Mucosa of stomach (tissue), 1 donor: Measurements from ENCODE around the gene ZCCHC14.
A peak's percentile ranks its signal among the peaks of the same experiment; 100 is the strongest.
"Not testable (repeated sequence)": the region's sequence is repeated elsewhere in the genome, so short reads cannot be mapped to it uniquely, and the experiment has no call there.

Experiments
- H3K27me3 ChIP-seq: one replicate; pipeline ENCODE4 v1.7.0; 2013; ENCODE audit warnings: mild to moderate bottlenecking, low read length; ENCODE audit not compliant: control insufficient read depth, insufficient read depth
- H3K36me3 ChIP-seq: one replicate; pipeline ENCODE4 v1.7.0; 2013; ENCODE audit warnings: low read length; ENCODE audit not compliant: control insufficient read depth, insufficient read depth
- H3K4me1 ChIP-seq: one replicate; pipeline ENCODE4 v1.7.0; 2013; ENCODE audit warnings: mild to moderate bottlenecking, low read length; ENCODE audit not compliant: control insufficient read depth, insufficient read depth
- H3K4me3 ChIP-seq: one replicate; pipeline ENCODE4 v1.7.0; 2013; ENCODE audit warnings: low read length
- H3K9ac ChIP-seq: one replicate; pipeline ENCODE4 v1.7.0; 2013; ENCODE audit warnings: mild to moderate bottlenecking, low read length, moderate library complexity
- H3K9me3 ChIP-seq: one replicate; pipeline ENCODE4 v1.7.0; 2013; ENCODE audit warnings: mild to moderate bottlenecking, low read length, moderate library complexity; ENCODE audit not compliant: control insufficient read depth
- donor health status: Pancreatic carcinoma.

ZCCHC14 gene

DNA sequence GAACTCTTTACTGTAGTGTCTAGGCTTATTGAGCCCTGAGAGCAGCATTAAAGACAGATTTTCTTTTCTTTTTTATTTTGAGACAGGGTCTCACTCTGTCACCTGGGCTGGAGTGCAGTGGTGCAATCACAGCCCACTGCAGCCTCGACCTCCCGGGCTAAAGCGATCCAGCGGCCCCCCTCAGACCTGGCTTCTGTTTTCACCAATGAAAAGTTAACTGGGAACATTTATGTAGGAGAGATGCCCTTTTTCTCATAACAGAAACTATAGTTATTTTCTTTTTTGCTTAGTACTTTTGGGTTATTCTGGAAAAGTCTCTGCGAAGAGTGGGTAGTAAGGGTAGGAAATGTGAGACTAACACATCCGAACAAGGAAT, 99.2 kb downstream of the ZCCHC14 start:
- H3K36me3 ChIP-seq = no peaks in the 10 kb centered on the region
- H3K9ac ChIP-seq = peak overlapping the region; percentile 79
- peaks cover 21% of the 10 kb centered on the region for H3K4me1 ChIP-seq
- no peaks in the 10 kb centered on the region for H3K27me3 ChIP-seq
- H3K4me3 ChIP-seq = peak overlapping the region; percentile 45
- no peaks in the 10 kb centered on the region for H3K9me3 ChIP-seq

GRCh38 chr16:87392821-87393679, 99.8 kb downstream of the ZCCHC14 start:
- Histone ChIP-seq H3K36me3 (no peaks in the 10 kb centered on the region), H3K9me3 (no peaks in the 10 kb centered on the region), H3K4me3 (peak overlapping the region; percentile 45), H3K9ac (peak overlapping the region; percentile 79), H3K4me1 (peaks cover 23% of the 10 kb centered on the region), H3K27me3 (no peaks in the 10 kb centered on the region)

- H3K4me1 ChIP-seq = peaks cover 32% of the 10 kb centered on the region
- no peaks in the 10 kb centered on the region for H3K36me3 ChIP-seq
- no peaks in the 10 kb centered on the region for H3K27me3 ChIP-seq
- H3K4me3 ChIP-seq = peak within 1 kb of the TSS; percentile 57
- H3K9me3 ChIP-seq = no peaks in the 10 kb centered on the region
- H3K9ac ChIP-seq = peak within 1 kb of the TSS; percentile 96
Observed at GRCh38 chr16:87391950-87392820, 100.6 kb downstream of the ZCCHC14 start, which contains the start of gene MAP1LC3B. MAP1LC3B (plus strand) TSS chr16:87392336; CDS start chr16:87392428, 92 bp downstream.

DNA sequence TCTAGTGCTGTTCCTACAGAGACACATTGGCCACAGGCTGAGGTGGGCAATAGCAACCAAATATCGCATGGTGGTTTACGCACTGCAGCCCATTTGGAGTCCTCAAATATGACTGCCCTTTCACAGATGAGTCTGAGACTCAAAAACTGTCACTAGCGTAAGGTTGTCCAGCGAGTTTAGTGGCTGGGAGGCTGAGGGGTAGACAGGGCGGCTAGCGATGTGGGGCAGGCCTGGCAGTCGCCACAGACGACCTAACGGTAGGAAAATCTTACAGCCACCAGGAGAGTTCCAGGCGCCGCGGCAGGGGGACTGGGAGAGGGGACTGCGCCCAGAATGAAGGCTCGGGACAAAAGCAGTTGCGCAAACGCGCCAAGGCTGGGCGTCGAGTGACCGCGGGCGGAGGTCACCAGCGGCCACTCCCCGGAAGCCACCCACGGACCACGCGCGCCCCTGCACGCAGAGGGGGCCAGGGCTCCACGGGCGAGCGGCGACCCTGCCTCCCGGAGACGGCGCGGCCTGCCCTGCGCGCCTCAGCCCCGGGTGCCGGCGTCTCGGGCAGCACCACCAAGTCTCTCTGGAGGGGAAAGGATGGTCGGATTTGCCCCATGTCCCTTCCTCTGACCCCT, 101.4 kb downstream of the ZCCHC14 start:
- Histone ChIP-seq H3K9me3 (no peaks in the 10 kb centered on the region), H3K9ac (peak overlapping the region; percentile 96), H3K4me1 (peaks cover 36% of the 10 kb centered on the region)

DNA sequence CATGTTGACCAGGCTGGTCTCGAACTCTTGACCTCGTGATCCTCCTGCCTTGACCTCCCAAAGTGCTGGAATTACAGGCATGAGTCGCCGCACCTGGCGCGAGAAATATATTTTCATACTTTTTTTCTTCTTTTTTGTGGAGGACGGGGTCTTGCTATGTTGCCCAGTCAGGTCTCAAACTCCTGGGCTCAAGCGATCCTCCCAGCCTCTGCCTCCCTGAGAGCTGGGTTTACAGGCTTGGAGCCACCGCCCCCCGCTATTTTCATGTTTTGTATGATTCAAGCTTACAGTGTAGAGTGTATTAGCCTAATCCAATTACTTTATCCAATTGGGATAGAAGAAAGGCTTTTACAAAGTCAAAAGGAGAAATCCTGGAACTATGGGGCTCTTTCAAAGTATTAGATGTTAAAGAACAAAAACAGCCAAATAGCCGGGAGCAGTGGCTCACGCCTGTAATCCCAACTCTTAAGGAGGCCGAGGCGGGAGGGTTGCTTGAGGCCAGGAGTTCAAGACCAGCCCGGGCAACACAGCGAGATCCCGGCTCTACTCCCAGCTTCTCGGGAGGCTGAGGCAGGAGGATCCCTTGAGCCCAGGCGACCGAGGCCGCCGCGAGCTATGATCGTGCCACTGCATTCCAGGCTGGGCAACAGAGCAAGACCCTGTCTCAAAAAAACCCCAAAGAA, 102.0 kb downstream of the ZCCHC14 start:
- Histone ChIP-seq H3K4me3 (peak overlapping the region; percentile 57), H3K9ac (peak overlapping the region; percentile 96)

More for the DNA sequence above, 101.4 kb downstream of the ZCCHC14 start:
- peak overlapping the region; percentile 57 for H3K4me3 ChIP-seq
- no peaks in the 10 kb centered on the region for H3K27me3 ChIP-seq
- no peaks in the 10 kb centered on the region for H3K36me3 ChIP-seq

DNA sequence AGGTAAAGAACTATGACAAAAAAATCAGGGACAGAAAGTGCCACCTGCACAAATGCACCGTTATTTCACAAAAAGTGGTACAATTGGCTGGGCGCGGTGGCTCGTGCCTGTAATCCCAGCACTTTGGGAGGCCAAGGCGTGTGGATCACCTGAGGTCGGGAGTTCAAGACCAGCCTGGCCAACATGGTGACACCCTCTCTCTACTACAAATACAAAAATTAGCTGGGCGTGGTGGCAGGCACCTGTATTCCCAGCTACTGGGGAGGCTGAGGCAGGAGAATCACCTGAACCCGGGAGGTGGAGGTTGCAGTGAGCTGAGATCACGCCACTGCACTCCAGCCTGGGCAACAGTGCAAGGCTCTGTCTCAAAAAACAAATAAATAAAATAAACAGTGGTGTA, 102.9 kb downstream of the ZCCHC14 start:
- H3K9me3 ChIP-seq, H3K27me3 ChIP-seq, H3K4me3 ChIP-seq, H3K36me3 ChIP-seq, H3K9ac ChIP-seq: not testable (repeated sequence)
- peaks cover 36% of the 10 kb centered on the region for H3K4me1 ChIP-seq

More for the DNA sequence above, 102.0 kb downstream of the ZCCHC14 start:
- H3K4me1 ChIP-seq = peaks cover 36% of the 10 kb centered on the region
- H3K9me3 ChIP-seq = no peaks in the 10 kb centered on the region
- no peaks in the 10 kb centered on the region for H3K27me3 ChIP-seq
- no peaks in the 10 kb centered on the region for H3K36me3 ChIP-seq

- Histone ChIP-seq H3K9me3 (no peaks in the 10 kb centered on the region), H3K27me3 (no peaks in the 10 kb centered on the region), H3K4me3 (no peak overlapping the region), H3K4me1 (peaks cover 36% of the 10 kb centered on the region), H3K36me3 (no peaks in the 10 kb centered on the region), H3K9ac (no peak overlapping the region)
Observed at GRCh38 chr16:87389245-87389644, 103.6 kb downstream of the ZCCHC14 start.

DNA sequence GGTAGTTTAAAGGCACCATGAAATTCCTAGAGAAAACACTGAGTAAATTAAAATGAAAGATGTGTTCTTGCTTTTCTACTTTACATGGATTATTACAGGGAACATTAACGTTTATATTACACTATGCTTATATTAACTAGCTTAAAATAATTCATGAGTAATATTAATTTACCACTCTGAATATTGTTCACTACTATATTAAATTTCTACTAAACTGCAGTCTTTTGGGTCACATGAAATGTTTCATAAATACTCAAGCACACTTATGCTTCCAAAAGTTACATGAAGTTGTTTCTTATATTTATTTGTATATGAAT, 104.0 kb downstream of the ZCCHC14 start:
- no peaks in the 10 kb centered on the region for H3K27me3 ChIP-seq
- no peaks in the 10 kb centered on the region for H3K9me3 ChIP-seq
- H3K4me3 ChIP-seq = no peak overlapping the region
- H3K9ac ChIP-seq = peak overlapping the region; percentile 9
- H3K4me1 ChIP-seq = peaks cover 31% of the 10 kb centered on the region
- H3K36me3 ChIP-seq = no peaks in the 10 kb centered on the region

GRCh38 chr16:87387942-87388817, 104.6 kb downstream of the ZCCHC14 start:
- H3K4me1 ChIP-seq = peaks cover 25% of the 10 kb centered on the region
- H3K4me3 ChIP-seq = no peak overlapping the region

GRCh38 chr16:87384875-87385167, 108.0 kb downstream of the ZCCHC14 start:
- peaks cover 36% of the 10 kb centered on the region for H3K4me1 ChIP-seq
- not testable (repeated sequence) for H3K36me3 ChIP-seq, H3K9me3 ChIP-seq, H3K27me3 ChIP-seq, H3K4me3 ChIP-seq
- peak overlapping the region; percentile 75 for H3K9ac ChIP-seq

More at GRCh38 chr16:87387942-87388817, 104.6 kb downstream of the ZCCHC14 start:
- Histone ChIP-seq H3K36me3 (no peaks in the 10 kb centered on the region), H3K9ac (peak overlapping the region; percentile 9), H3K27me3 (no peaks in the 10 kb centered on the region), H3K9me3 (no peaks in the 10 kb centered on the region)
